HL-60/S4 (cell line): ENCODE results near the gene ERAL1.
"Not testable (repeated sequence)": the region's sequence is repeated elsewhere in the genome, so short reads cannot be mapped to it uniquely, and the experiment has no call there.

ENCODE experiments used
- in situ Hi-C: fragments of 300-500 bp; cut with MboI; formaldehyde crosslinking; loops from 2 replicates; pipeline ENCODE4 v1.14.3; 2022; ENCODE audit warnings: low sequenced_read_pairs

The ERAL1 gene

DNA sequence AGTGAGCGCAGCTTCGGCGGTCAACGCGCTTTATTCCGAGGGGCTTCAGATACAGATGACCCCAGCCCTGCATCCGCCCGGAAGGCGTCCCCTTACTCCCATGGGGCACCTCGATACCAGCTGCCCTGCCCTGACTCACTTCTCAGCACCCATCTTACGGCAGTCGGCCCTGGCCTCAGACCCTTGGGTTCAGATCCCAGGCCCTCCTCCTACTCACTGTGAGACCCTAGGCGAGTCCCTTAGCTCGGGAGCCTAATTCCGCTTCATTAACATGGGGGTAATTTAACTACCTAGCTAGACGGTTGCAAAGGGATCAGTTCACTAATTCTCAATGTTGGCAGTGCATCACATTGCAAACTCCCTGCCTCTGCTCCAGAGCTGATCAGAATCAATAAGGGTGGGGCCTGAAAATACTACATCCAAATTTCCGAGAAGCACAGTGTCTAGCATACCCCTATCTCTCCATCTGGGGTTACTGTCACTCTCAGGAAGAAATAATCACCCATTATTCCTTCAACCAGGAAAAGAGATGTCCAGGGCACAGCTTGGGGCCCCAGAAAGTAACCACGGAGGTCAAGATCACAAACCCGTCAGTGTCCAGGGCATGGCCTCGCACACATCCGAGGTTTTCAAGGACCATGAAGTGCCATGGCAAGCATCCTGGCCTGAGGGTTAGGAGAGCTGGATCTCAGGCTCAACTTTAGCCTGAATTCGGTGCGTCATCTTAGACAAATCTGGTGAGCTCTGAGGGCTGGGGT lies 43.1 kb downstream of the ERAL1 start:
- in situ Hi-C loops = no loop called here

DNA sequence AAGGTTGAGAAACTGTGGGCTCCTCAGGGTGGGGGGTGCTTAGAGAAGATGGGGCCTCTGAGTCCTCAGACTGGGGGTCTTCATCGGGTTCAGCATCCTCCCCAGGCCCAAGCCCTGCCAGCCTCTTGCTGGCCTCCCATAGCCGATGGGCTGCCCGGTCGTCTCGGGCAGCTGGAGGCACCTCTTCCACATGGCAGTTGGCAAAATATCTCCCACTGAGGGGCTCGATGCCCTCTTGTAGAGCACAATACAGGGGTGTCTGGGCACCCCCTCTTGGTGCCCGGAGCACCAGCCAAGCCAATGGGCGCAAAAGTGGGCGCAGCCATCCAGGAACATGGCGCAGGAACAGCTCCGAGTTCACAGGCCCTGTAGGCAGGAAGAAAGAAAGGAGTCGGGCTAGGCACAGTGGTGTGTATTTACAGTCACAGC lies 43.7 kb downstream of the ERAL1 start:
- in situ Hi-C loops = no loop called here

DNA sequence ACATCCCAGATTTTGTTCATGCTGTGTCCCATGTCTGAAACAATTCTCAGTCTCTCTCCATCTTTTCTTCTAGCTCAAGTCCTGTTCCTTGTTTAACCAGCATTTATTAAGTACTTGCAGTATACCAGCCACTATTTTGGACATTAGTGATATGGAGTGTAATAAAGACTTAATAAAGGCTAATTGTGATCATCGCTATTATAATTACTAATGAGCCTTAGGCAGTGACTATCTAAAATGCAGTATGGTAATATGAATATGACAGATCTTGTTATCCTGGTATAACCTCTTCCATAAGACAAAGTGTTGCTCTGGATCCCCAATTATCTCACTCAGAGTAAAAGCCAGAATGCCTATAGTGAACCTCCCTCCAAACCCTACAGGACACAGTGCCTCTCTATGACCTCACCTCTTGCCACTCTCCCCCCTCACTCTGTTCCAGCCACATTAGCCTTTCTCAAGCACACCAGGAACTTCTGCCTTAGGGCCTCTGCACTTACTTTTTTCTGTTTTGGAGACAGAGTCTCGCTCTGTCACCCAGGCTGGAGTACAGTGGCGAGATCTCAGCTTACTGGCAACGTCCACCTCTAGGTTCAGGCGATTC lies 44.5 kb downstream of the ERAL1 start:
- in situ Hi-C loops = no loop called here

DNA sequence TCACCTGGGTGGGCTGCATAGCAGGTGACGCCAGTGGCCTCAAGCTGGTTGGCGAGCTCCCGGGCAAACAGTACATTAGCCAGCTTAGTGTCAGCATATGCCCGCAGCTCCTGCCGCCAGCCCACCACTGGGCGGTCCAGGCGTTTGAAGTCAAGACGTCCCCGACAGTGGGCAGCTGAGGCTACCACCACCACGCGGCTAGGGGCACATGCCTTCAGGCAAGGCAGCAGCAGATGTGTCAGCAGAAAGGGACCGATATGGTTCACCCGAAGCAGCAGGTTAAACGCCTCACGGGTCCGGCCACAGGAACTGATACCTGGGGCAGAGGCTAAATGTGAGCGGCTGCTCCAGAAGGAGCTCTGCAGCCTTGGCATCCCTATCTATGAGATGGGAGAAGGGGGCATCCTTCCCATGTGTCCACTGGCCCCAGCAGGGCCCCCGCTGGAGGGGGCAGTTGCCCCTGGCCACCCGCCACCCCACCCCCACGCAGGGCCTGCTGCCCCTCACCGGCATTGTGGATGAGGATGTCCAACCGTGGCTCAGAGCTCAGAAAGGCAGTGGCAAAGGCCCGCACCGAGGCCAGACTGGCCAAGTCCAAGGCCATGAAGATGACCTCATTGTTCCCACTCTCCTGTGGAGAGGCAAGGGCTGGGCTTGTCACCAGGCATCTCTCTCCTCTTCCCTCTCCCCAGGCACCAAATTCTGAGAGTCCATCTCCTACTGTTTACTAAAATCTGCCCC lies 46.3 kb downstream of the ERAL1 start:
- in situ Hi-C loops = no loop called here

DNA sequence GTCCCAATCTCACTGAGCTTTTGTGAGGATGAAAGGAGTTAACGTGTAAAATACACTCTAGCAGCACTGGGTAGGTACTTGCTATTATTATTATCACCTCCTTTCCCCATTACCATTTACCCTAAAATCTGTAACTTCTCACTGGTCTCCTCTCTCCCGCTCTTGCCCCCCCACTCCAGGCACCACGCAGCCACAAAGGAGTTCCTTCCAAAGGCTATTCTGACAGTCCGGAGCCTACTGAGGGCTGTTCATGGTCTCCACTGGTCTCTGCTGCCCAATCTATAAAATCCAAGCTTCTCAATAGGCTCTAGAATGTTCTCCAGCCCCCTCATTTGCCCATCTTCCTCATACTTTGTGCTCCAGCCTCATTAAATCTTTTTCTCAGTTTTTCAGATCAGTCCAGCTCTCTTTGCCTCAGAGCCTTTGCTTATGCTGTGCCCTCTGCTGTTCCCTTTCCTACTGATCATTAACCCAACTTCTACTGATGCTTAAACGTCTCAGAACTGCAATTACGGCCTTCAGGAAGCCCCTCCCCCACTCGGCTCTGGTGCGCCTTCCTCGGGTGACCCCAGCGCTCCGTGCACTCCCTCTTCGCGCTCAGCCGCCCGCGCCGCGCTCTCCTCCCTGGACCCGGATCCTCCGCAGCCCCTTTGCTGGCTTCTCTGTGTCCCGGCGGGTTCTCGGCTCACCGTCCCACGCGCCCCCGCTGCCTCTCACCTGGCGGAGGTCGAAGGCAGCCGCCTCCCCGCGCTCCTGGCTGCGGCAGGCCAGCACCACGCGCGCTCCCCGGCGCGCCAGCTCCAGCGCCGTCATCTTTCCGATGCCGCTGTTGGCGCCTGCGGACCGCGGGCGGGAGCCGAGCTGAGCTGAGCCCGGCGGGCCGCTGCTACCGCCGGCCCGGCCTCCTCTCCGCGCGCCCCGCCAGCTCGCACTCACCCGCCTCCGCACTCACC lies 47.3 kb downstream of the ERAL1 start:
- in situ Hi-C loops = no loop called here

DNA sequence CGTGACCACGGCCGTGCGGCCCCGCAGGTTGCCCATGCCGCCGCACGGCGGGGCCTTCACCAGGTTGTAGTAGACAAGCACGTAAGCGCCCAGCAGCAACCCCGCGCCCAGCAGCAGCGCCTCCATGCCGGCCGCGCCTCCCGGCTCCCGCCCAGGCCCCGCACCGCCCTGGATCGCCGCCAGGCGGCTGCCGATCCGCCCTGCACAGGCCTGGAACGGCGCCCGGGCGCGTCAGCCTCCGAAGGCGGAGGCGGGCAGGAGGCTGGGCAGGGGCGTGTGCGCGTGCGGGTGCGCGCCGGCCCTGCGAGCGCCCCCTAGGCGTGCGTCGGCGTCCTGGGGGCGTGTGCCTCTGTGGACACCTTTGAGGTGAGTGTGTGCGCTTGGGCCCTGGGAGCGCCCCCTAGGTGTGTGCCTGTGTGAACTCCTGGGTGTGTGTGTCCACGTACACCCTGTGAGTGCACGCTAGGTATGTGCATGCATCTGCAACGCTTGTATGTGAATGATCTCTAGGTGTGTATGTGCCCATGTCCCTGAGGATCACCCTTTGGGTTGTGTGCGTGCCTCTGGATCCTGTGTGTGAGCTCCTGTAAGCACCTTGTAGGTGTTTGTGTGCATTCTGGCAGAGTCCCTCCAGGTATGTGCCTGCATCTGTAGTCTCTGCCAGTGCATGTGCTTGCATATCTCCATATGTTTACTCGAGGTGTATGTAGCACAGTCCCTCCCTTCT lies 48.2 kb downstream of the ERAL1 start, which contains the start of gene DHRS13:
TSS of gene DHRS13 (minus strand) at position 261 of the 727 bp plus-strand sequence. CDS start at position 126, 135 bp downstream.
- in situ Hi-C loops = no loop called here

DNA sequence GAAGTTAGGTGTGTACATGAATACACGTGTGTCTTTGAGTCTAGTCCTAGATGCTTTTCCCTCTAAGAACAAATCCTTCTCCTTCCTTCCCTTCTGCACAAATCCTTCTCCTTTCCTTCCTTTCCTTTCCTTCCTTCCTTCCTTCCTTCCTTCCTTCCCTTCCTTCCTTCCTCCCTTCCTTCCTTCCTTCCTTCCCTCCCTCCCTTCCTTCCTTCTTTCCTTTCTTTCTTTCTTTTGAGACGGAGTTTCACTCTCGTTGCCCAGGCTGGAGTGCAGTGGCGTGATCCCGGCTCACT lies 48.7 kb downstream of the ERAL1 start:
- in situ Hi-C loops = not testable (repeated sequence)

DNA sequence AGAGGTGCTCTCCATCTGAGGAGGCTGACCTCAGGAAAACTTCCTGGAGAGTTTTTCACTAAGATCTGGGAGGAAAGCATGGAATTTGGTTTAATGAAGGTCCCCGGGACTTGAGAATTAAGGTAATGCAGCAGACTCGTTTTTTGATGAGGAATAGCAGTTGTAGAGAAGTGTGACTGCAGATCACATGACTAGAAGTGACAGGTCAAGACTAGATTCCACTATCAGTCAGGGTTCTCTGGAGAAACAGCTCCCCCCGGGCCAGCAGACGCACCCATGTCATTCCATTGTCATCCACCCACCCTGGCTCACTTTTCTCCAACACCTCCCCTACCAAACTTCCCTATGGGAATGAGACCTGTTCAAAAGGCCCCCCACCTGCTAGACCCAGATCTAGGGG lies 50.0 kb downstream of the ERAL1 start:
- in situ Hi-C loops = no loop called here

DNA sequence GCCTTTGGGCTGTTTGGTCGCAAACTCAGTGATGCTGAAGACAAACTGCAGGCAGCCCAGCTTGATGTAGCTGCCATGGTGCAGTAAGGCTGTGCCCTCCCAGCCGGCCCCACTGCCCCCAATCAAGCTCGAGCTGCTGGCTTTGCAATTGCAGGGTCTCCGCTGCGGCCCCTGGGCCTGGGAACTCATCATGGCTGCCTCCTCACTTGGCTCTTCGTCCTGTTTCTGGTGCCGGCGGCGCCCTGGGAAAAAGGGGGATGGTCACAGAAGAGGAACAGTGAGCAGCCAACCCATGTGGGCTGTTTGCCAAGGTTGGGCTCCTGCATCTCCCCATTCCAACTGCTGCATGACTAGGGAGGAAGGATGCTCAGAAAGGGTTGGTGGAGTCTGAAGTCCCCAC lies 51.5 kb downstream of the ERAL1 start:
- in situ Hi-C loops = no loop called here

DNA sequence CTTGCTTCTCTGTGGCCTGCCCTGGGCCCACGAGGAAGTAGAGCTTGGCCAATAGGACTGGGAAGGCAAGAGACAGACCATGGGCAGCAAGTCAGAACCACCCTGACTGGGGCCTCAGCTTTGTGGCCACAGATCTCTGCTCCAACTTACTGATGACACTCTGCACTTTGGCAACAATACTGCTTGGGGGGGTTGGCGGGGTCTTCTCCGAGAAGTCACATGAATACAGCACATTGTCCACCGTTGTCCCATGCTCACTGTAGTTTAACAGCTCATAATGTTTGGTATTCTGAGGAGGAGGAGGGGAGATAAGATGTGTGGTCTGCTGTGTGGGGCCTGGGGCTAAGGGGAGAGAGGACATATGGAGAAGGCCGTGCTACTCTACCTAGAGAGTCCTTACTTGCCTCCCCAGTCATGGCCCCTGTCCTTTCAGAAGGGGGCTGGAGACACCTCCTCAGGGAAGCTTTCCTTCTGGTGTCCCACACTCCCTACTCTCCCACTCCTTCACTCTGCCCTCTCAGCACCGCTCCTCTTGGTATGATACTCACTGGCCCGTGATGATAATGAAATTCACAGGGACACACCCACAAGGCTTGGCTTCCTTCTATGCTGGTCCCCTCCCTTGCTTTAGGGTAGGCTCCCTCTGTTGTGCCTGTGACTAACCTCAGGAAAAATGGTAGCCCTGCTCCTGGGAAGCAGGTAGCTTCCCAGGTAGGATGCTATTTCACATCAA lies 52.1 kb downstream of the ERAL1 start:
- in situ Hi-C loops = no loop called here

DNA sequence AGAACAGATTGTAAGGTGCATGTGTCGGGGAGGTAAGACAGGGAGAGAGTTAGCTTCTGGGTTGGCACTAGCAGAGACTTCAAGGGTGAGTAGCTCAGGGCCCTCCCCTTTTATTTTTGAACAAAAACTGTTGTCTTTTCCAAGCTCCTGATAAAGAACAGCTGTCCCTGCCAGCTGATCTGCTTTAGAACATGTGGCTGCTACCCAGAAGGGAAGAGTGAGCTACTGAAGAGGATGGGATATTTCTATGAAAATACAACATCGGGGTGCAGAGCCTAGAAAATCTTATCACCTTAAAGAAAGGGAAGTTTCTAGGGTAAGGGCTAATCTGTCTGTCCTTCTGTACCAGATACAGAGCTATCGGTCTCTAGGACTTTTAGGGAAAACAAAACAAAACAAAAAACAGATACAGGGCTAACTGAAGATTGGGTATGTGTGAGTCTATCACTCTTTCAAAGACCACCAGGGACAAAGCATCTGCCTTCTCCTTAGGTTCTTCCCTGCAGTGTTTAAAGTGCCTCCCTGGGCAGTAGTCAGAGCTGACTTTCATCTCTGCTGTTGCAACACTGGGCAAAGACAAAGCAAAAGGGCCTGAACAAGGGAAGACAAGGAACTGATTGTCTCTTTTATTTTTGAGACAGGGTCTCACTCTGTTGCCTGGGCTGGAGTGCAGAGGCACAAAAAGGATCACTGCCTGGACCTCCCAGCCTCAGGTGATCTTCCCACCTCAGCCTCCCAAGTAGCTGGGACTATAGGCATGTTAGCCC lies 53.1 kb downstream of the ERAL1 start:
- in situ Hi-C loops = no loop called here

DNA sequence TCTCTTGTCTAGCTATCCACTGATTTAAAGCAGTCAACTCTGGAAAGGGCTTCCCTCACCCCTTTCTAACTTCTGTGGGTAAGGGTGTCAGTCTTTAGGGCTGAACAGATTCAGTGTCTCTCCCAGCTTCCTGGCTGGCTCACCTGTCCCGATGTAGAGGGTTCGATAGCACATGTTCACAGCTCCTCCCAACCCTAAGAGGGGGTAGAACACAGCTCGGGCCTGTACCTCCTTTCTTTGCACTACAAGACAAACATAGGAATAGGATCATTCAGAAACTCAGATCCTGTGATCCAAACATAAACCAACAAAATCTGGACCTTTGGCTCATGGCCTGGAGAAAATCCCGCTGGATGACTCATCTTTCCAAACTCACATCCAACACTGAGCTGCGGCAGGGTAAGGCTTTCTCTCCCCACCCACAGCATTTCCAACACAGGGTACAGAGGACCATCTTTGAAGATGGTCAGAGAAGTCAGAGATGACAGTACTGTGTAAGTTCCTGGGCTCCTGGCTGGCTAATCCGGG lies 53.9 kb downstream of the ERAL1 start:
- in situ Hi-C loops = no loop called here

DNA sequence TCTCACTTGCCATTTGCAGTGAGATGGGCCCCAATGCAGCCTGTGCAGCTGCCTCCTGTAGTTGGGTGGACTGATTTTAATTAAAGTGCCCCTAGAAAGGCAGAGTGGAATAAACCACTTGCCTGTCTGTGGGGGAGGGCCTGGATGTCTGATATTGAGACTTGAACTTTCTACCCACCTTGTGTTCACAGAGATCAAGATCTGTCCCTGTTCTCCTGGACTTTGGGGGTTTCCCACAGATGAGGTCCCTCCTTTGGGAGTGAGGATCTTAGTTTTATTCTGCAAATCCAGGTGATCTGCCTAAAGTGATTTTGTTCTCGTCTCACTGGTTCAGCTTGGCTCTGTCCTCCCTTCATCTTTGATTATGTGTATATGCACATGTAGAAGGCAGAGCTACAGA lies 55.7 kb downstream of the ERAL1 start:
- in situ Hi-C loops = no loop called here
